HUES48 (cell line): Measurements from ENCODE around the gene N4BP3.
A peak's percentile ranks its signal among the peaks of the same experiment; 100 is the strongest.
"Not testable (repeated sequence)": the region's sequence is repeated elsewhere in the genome, so short reads cannot be mapped to it uniquely, and the experiment has no call there.

Experiments used
- H3K27ac ChIP-seq: one replicate; pipeline ENCODE4 v1.7.0; 2013; ENCODE audit warnings: low read depth, low read length, inconsistent platforms
- H3K27me3 ChIP-seq: 2 replicates; pipeline ENCODE4 v1.6.1; 2013; ENCODE audit warnings: mild to moderate bottlenecking, low read length; ENCODE audit not compliant: control insufficient read depth, insufficient read depth
- H3K36me3 ChIP-seq: 2 replicates; pipeline ENCODE4 v1.6.1; 2013; ENCODE audit warnings: low read length; ENCODE audit not compliant: control insufficient read depth, insufficient read depth
- H3K4me1 ChIP-seq: 2 replicates; pipeline ENCODE4 v1.6.1; 2013; ENCODE audit warnings: mild to moderate bottlenecking, low read length; ENCODE audit not compliant: control insufficient read depth, insufficient read depth
- H3K4me3 ChIP-seq: 2 replicates; pipeline ENCODE4 v1.5.1; 2013; ENCODE audit warnings: mild to moderate bottlenecking, low read depth, low read length
- H3K9ac ChIP-seq: 2 replicates; pipeline ENCODE4 v1.6.1; 2013; ENCODE audit warnings: mild to moderate bottlenecking, low read depth, low read length, moderate library complexity
- H3K9me3 ChIP-seq: 2 replicates; pipeline ENCODE4 v1.6.1; 2013; ENCODE audit warnings: low read length; ENCODE audit not compliant: control insufficient read depth, insufficient read depth

Gene N4BP3, protein sequence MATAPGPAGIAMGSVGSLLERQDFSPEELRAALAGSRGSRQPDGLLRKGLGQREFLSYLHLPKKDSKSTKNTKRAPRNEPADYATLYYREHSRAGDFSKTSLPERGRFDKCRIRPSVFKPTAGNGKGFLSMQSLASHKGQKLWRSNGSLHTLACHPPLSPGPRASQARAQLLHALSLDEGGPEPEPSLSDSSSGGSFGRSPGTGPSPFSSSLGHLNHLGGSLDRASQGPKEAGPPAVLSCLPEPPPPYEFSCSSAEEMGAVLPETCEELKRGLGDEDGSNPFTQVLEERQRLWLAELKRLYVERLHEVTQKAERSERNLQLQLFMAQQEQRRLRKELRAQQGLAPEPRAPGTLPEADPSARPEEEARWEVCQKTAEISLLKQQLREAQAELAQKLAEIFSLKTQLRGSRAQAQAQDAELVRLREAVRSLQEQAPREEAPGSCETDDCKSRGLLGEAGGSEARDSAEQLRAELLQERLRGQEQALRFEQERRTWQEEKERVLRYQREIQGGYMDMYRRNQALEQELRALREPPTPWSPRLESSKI

DNA sequence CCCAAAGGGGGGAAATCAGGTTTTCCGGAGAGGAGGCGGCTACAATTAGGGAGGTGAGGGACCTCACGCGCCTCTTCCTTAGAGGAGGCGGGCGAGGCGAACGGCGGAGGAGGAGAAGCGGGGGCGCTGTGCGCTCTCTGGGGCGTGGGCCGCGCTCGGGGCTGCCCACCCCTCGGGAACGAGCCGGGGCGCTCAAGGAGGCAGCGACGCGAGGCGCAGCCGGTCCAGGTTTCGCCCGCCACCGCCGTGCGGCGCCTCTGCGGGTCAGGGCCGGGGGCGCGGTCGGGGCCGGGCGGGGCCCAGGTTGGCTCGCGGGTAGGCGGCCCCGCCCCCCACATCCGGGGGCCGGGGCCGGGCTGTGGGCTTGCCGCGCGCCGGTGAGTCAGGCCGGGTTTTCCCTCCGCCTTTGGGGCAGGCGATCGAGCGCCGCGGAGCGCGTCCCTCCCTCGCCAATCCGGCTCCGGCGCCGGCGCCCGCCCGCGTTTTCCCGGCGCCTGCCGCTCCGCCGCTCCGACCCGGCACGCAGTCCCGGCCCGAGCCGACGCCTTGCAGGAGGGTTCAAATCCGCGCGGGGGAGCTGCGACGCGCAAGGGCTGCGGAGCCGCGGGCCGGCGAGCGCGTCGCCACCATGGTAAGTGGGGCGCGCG is at the start of gene N4BP3:
TSS of gene N4BP3 (plus strand) at position 392 of the 647 bp plus-strand sequence. CDS start 6,052 bp downstream, outside the sequence.
- Histone ChIP-seq H3K9ac (peak within 1 kb of the TSS; percentile 64), H3K4me1 (peaks cover 26% of the 10 kb centered on the region), H3K36me3 (no peaks in the 10 kb centered on the region), H3K4me3 (peak within 1 kb of the TSS; percentile 97), H3K27me3 (no peaks in the 10 kb centered on the region), H3K27ac (peak within 1 kb of the TSS; percentile 92), H3K9me3 (no peaks in the 10 kb centered on the region)

DNA sequence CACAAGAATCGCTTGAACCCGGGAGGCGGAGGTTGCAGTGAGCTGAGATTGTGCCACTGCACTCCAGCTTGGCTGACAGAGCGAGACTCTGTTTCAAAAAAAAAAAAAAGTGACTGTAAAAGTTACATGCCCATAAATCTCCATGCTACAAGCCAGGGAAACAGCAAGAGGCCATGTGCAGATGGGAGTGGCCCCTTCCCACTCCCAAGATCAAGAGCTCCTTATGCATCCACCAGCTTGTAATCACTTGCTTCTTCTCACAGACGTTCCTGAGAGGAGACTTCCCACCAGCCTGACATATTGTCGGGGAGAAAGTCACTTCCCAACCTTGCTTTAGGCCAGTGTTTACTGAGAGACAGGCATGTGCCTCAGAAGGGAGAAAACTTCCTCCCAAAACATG is 45.6 kb upstream of the N4BP3 start:
- Histone ChIP-seq H3K4me1 (peaks cover 3% of the 10 kb centered on the region; the same call in 1 of the 2 replicates), H3K9ac (no peak overlapping the region), H3K9me3 (no peaks in the 10 kb centered on the region), H3K36me3 (no peaks in the 10 kb centered on the region), H3K4me3 (no peak overlapping the region), H3K27me3 (no peaks in the 10 kb centered on the region), H3K27ac (no peak overlapping the region)

DNA sequence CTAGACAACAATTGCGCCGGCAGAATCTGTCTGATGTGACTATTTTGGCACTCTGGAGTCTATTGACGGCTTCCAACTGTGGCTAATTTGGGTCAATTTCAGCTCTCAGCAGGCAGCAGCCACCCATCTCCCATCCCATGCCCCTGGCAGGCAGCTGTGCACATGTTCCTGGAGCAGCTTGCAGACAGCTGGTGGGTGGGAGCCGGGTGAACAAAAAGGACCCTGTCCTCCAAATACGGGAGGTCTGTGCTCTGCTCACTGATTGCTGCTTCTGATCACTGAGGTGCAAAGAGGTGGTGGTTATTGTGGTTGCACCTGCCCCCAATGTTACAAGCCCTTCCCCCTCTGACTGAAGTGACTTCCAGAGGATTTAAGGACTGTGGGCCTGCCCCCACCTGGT is 45.0 kb upstream of the N4BP3 start:
- H3K36me3 ChIP-seq, result no peaks in the 10 kb centered on the region
- peaks cover 3% of the 10 kb centered on the region; the same call in 1 of the 2 replicates for H3K4me1 ChIP-seq
- H3K27me3 ChIP-seq, result no peaks in the 10 kb centered on the region
- H3K27ac ChIP-seq, result no peak overlapping the region
- H3K9me3 ChIP-seq, result no peaks in the 10 kb centered on the region
- no peak overlapping the region for H3K4me3 ChIP-seq
- H3K9ac ChIP-seq, result no peak overlapping the region

DNA sequence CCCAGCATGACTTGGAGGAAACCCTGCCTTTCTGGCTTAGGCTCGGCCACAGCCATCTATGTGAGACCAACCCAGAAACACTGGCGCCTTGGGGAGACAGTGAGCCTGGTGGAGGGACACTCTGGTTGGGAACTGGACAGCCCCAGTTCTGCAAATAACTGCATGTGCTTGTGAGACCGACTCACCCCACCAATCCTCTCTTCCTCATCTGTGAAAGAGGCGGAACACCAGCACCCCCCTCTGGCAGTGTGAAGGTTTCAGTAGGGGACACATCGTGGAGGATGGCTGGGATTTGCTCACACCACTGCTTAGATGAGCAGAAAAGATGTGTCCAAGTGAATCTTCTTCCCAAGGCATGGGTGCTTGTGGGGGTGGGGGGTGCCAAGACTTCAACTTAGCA is 43.4 kb upstream of the N4BP3 start:
- H3K9me3 ChIP-seq, result no peaks in the 10 kb centered on the region
- H3K9ac ChIP-seq, result no peak overlapping the region
- H3K4me3 ChIP-seq, result no peak overlapping the region
- no peaks in the 10 kb centered on the region for H3K27me3 ChIP-seq
- H3K27ac ChIP-seq, result no peak overlapping the region
- H3K4me1 ChIP-seq, result peaks cover 3% of the 10 kb centered on the region; the same call in 1 of the 2 replicates
- H3K36me3 ChIP-seq, result no peaks in the 10 kb centered on the region

DNA sequence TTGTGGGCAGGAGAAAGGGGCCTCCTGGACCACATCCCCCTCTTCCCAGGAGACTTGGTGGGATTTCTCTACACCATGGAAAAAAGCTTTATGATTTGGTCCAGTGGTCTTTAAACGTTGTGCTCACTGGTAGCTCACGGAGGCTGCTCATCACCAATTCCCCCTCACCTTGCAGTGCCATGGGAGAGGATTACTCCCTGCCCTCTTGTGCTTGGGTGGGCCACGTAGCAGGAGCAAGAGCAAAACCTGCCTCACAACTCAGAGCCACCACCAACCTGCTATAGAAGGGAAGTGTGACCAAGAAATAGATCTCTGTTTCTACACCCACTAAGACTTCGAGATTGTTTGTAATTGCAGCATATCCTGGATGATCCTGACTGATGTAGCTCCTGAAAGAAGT is 42.2 kb upstream of the N4BP3 start:
- H3K36me3 ChIP-seq, result no peaks in the 10 kb centered on the region
- no peaks in the 10 kb centered on the region for H3K9me3 ChIP-seq
- peaks cover 6% of the 10 kb centered on the region; the same call in 1 of the 2 replicates for H3K4me1 ChIP-seq
- no peak overlapping the region for H3K4me3 ChIP-seq
- no peak overlapping the region for H3K27ac ChIP-seq
- peaks cover 9% of the 10 kb centered on the region for H3K27me3 ChIP-seq
- H3K9ac ChIP-seq, result no peak overlapping the region

DNA sequence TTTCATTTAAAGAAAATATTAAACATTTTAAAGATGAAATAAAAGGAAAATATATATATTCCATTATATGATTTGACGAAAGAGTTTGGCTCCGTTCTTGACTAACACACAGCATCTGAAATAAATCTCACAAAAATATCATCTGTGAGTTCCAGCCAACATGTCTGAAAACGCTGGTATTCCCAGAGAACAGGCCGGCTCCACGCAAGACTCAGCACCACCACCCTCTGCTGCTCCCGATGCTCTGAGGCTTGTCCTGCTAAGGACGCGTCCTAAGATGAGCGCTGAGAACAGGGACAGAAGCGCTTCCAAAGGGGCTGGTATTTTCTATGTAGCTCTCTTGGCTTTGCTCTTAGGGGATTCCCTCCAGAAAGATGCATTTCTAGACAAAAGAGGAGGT is 40.6 kb upstream of the N4BP3 start:
- peaks cover 9% of the 10 kb centered on the region; the same call in 1 of the 2 replicates for H3K4me1 ChIP-seq
- H3K27ac ChIP-seq, result no peak overlapping the region
- no peak overlapping the region for H3K9ac ChIP-seq
- H3K4me3 ChIP-seq, result no peak overlapping the region
- H3K27me3 ChIP-seq, result peaks cover 9% of the 10 kb centered on the region
- H3K36me3 ChIP-seq, result no peaks in the 10 kb centered on the region
- H3K9me3 ChIP-seq, result no peaks in the 10 kb centered on the region

DNA sequence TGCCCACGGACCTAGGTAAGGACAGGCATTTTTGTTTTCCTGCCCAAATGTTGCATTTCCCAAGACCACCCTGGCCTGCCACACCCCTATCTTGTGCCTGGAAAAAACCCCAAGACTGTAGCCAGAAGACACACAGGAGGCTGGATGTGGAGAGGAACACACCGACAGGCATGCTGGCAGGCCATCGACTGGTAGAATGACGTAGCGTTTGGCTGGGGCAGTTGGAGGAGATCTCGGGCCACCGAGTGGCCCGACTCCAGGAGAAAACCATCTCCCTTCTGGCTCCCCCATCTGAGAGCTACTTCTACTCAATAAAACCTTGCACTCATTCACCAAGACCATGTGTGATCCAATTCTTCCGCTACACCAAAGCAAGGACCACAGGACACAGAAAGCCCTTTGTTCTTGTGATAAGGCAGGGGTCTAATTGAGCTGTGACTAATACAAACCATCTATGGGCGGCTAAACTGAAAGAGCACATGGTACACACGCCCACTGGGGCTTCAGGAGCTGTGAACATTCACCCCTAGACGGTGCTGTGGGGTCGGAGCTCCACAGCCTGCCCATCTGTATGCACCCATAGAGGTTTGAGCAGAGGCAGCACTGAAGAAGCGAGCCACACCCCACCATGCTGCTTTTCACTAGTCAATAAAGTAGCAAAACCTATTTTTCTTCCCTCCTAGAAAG is 38.9 kb upstream of the N4BP3 start:
- H3K4me1 ChIP-seq, result peaks cover 9% of the 10 kb centered on the region; the same call in 1 of the 2 replicates
- H3K27ac ChIP-seq, result no peak overlapping the region
- no peak overlapping the region for H3K9ac ChIP-seq
- peaks cover 9% of the 10 kb centered on the region for H3K27me3 ChIP-seq
- no peaks in the 10 kb centered on the region for H3K9me3 ChIP-seq
- H3K36me3 ChIP-seq, result no peaks in the 10 kb centered on the region
- H3K4me3 ChIP-seq, result no peak overlapping the region

DNA sequence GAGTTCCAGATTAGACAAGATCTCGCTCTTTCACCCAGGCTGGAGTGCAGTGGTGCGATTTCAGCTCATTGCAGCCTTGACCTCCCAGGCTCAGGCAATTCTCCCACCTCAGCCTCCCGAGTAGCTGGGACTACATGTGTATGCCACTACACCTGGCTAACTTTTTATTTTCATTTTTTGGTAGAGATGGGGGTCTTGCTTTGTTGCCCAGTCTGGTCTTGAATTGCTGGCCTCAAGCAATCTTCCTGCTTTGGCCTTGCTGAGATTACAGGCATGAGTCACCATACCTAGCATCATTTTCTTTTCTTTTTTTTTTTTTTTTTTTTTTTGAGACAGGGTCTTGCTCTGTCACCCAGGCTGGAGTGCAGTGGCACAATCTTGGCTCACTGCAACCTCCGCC is 36.4 kb upstream of the N4BP3 start:
- H3K36me3 ChIP-seq, H3K9me3 ChIP-seq, H3K4me1 ChIP-seq, H3K4me3 ChIP-seq, H3K27ac ChIP-seq, H3K9ac ChIP-seq, H3K27me3 ChIP-seq: not testable (repeated sequence)

DNA sequence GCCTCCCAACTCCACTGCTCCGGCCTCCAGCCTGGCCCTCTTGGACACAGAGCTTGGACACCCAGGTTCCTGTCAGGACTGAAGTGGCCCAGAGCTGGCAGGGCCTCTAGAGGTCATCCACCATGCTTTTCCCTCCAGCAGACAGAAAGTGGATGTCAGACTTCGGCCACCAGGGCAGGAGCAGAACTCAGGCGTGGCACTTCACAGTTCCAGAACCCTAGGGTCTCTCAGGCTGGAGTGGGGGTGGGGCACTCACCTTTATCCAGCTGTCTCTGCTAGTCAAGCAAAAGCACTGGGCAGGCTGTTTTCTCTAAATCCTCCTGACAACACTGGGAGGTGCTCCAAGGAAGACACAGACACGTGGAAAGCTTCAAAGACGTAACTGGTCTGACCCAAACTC is 35.6 kb upstream of the N4BP3 start:
- Histone ChIP-seq H3K9me3 (no peaks in the 10 kb centered on the region), H3K27ac (no peak overlapping the region), H3K4me1 (peaks cover 9% of the 10 kb centered on the region; the same call in 1 of the 2 replicates), H3K36me3 (no peaks in the 10 kb centered on the region), H3K9ac (no peak overlapping the region), H3K4me3 (no peak overlapping the region), H3K27me3 (peaks cover 9% of the 10 kb centered on the region)

DNA sequence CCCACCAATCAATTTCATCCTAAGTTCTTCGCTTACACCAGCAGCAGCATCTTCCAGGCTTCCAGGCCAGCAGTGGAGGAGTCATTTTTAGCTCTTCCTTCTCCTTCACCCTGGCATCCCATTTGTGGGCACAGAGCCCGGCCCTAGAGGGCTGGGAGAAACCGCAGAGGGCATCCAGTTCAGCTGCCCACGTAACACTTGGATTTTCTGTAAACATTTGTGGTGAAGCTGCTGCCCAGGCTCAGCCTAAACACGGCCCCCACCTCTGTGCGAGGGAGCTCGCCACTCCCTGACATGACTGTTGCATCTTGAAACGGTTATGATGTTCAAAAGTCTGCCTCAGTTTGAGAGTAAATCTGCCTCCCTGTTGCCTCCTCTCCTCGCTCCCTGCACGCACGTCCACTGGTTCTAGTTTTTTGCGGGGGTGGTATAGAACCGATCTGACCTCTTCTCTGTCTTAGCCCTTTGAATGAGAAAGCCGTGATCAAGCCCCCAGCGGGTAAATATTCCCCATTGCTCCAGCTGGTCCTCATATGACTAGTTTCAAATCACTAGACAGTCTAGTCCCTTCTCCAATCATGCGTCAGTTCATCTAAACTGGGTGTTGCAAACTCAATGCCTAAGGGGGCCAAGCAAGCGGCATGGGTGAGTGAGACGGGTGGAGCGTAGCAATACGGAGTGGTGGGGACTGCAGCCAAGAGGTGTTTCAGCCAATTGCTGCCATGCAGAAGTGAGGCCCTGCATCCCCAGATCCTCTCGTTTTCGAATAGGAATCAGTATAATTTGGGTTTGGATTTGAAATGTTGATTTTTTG is 34.9 kb upstream of the N4BP3 start:
- Histone ChIP-seq H3K9me3 (no peaks in the 10 kb centered on the region), H3K9ac (no peak overlapping the region), H3K4me3 (no peak overlapping the region), H3K27ac (no peak overlapping the region), H3K36me3 (no peaks in the 10 kb centered on the region), H3K4me1 (peaks cover 9% of the 10 kb centered on the region; the same call in 1 of the 2 replicates), H3K27me3 (peaks cover 9% of the 10 kb centered on the region)
